GM12874 (cell line): ENCODE results near the gene HIVEP2.

Experiments used
- TF ChIP-seq, protein P1 (sequence below): IDR thresholded peaks from 2 replicates; pipeline ENCODE4 v1.5.1; 2011; ENCODE audit warnings: low read depth, mild to moderate bottlenecking, control low read depth, low read length, moderate library complexity; ENCODE audit not compliant: insufficient read depth

The HIVEP2 gene

DNA sequence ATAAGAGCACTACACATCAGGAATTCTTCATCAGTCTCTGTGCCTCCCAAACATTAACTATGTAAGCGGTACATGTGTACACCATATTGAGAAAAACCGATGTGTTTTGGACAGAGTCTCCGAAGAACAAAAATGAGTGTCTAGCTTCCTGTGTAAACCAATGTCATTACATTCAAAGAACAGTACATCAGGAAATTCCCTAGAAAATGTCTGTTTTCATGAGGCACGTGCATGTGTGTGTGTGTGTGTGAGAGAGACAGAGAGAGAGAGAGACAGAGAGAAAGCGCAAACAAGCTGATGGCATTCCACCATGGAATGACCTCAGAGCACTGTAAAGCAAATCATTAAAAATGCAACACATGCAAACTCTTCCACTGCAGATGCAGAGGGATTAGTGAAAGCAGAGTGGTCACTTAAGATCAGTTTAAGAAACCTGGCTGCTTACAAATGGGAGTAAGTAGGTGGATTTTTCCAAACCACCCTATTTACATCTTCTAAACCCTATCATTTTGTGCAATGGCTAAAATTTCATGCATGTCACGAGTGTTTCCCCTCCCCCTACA is 133.9 kb downstream of the HIVEP2 start:
- TF ChIP-seq, protein P1, sequence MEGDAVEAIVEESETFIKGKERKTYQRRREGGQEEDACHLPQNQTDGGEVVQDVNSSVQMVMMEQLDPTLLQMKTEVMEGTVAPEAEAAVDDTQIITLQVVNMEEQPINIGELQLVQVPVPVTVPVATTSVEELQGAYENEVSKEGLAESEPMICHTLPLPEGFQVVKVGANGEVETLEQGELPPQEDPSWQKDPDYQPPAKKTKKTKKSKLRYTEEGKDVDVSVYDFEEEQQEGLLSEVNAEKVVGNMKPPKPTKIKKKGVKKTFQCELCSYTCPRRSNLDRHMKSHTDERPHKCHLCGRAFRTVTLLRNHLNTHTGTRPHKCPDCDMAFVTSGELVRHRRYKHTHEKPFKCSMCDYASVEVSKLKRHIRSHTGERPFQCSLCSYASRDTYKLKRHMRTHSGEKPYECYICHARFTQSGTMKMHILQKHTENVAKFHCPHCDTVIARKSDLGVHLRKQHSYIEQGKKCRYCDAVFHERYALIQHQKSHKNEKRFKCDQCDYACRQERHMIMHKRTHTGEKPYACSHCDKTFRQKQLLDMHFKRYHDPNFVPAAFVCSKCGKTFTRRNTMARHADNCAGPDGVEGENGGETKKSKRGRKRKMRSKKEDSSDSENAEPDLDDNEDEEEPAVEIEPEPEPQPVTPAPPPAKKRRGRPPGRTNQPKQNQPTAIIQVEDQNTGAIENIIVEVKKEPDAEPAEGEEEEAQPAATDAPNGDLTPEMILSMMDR = no peak

DNA sequence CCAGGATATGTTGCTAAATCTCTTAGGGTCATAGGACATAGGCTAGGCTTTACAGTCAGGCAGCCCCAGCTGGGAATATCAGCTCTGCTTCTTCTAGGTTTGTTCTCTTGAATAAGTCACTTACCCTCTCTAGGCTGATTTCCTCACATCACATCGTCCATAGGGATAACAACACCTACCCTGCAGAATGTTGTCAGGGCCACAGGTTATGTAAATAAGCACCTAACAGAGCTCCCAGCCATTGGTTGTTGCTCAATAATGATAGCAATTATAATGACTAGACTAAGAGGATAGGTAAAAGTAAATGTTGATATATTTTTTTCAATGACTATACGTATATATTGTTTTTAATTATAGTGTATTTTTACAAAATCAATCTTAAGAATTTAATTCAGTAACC is 135.0 kb downstream of the HIVEP2 start:
- TF ChIP-seq, protein P1 = no peak

DNA sequence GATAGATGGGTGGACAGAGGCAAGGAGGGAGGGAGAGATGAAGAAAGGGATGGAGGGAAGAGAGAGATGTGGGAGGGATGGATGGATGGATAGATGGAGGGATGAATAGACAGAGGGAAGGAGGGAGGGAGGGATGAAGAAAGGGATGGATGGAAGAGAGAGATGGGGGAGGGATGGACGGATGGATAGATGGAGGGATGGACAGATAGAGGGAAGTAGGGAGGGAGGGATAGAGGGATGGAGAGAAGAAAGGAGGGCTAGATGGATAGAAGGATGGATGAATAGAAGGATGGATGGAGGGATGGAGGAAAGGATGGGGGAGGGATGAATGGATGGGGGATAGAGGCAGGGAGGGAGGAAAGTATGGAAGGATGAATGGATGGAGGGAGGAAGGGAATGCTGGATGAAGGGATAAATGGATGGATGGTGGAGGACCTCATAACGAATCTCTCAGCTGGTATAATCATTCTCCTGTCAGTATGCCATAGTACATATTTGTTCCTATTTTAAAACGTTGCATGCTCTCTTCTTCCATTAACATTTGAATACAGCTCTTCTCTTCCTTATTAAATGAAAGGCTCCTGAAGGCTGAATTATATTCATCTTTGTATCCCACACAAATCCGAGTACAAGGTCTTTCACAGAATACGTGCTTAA is 136.4 kb downstream of the HIVEP2 start:
- TF ChIP-seq, protein P1 = no peak

DNA sequence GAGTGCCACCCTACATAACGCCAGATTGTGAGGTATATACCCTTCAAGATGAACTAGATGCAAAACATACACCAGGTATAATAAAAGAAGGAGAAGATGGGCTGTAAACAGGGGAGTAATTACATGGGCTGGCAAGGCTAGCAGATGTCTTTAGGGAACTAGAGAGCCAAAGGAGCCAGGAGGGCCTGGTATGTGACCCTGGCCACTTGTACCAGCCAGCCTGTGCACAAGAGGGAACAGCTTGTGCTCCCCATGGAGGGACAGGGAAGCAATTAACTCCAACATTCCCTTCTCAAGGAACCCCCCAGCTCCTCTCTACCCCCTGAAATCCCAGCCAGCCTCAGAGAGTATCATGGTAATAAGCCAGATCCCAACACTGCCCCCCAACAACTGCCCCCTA is 139.9 kb downstream of the HIVEP2 start:
- TF ChIP-seq, protein P1 = no peak

DNA sequence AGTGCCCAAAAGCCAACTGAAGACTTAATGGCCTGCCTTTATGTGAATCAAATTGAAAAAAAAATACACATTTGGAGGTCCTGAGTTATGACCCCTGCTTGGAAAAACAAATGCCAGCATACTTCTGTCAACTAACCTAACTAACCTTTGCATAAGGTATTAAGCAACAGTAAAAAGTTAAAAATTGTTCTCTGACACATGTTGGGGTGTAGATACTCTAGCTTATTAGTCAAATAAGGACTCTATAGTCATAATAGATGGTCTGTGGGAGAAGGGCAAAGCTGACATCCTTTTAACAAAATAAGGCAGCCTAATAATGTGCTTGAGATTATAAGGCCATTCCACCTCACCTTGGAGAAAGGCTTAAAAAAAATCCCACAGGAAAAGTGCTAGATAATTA is 140.5 kb downstream of the HIVEP2 start:
- TF ChIP-seq, protein P1 = no peak

DNA sequence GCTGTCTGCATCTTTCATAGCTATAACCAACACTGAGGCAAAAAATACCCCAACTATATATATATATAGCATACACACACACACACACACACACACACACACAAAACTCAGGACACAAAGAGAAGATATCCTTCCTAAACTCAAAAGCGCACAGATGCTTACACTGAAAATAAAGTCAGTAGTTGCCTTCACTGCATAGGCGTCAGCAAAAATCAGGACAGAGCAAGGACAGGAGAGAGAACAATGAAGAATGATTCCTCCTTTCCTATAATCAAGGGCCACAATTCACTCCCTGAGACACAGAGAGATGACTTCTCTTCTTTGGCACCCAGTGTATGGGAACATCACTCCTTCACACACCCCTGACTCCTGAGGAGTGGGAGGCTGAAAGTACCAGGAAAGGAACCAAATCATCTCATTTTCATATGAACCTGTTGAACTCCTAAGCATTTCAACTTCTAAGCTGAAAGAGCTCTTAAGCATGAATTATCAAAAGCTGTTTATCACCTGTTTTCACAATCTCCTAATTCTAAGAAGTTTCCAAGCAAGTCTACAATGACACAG is 141.4 kb downstream of the HIVEP2 start:
- TF ChIP-seq, protein P1 = no peak

DNA sequence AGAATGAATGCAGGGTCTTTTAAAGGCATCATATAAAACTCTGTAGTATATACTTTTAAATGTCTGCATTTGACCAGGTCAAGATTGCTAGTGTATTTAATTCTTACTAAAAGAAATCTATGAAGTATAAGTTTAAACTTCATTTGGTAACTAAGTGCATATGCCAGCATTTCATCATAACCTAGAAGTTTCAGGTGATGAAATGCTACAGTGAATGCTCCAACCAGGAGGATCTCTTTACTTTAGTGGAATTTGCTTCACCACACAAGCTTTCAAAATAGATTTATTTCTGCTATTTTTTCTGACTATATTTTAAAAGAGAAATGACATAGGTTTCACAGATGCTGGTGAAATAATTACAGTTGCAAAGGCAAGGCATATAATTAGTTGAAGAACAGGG is 141.9 kb downstream of the HIVEP2 start:
- TF ChIP-seq, protein P1 = no peak
